DMS153 treated with DMSO at 0.1 percent for 48 hours (cell line): ENCODE results near the gene TMPRSS12.
"Not testable (repeated sequence)": the region's sequence is repeated elsewhere in the genome, so short reads cannot be mapped to it uniquely, and the experiment has no call there.

Experiments
- DNase-seq: peaks from one replicate; lab custom pipeline; 2025; ENCODE audit not compliant: unreplicated experiment; lab: John Stamatoyannopoulos, UW

The TMPRSS12 gene

DNA sequence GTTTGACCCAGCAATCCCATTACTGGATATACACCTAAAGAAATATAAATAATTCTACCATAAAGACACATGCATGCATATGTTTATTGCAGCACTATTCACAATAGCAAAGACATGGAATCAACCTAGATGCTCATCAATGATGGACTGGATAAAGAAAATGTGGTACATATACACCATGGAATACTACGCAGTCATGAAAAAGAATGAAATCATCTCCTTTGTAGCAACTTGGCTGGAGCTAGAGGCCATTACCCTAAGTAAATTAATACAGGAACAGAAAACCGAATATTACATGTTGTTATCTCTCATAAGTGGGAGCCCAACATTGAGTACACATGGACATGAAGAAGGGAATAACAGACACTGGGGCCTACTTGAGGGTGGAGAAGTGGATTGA lies 13.0 kb downstream of the TMPRSS12 start:
- DNase-seq: not testable (repeated sequence)

DNA sequence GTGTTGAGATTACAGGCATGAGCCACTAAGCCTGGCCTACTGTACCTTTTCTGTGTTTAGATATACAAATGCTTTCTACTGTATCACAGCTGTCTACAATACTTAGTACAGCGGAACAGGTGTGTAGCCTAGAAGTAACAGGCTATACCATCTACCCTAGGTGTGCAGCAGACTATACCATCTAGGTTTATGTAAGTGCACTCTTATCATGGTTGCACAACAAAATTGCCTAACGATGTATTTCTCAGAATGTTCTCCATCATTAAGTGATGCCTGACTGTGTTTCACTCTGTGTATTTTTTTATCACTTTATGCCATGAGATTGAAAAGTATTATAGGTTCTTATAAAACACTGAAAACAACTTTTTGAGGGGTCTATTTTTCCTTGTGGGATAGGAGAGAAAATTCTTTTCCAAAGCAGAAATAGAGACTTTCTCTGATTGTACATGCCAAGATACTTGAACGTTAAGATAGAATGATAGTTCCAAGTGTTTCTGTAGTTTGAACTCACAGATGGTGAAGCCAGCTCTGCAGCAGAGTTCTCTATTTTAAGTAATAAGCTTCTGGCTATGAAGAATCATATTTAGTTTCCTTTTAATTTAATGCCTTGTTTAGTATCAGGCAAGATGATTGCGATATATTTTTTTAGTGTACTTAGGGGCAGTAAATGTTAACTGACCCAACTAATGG lies 17.0 kb downstream of the TMPRSS12 start:
- no peak for DNase-seq

DNA sequence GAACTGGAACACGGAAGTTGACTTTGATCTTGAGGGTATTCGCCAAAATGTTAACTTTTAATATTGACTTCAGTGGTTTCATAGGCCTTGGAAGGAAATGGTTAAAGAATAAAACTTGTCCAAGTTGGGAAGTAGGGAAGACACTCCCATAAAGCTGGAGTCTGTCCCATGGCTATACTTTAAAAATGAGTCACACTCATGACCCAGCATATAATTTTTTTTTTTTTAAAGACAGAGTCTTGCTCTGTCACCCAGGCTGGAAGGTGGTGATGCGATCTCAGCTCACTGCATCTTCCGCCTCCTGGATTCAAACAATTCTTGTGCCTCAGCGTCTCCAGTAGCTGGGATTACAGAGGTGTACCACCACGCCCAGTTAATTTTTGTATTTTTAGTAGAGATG lies 19.6 kb downstream of the TMPRSS12 start:
- no peak for DNase-seq

DNA sequence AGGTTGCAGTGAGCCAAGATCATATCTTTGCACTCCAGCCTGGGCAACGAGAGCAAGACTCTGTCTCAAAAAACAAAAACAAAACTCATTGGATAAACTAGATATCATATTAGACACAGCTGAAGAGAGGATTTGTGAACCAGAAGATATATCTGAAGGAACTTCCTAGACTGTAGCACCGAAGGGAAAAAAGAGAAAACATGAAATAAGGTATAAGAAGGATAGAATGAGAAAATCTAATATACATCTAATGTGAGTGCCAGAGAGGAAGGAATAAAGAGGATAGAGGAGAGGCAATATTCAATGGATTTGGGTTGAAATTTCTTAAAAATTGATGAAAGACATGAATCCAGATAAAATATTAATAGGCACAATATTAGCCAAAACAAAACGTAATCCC lies 22.5 kb downstream of the TMPRSS12 start:
- DNase-seq: no peak

DNA sequence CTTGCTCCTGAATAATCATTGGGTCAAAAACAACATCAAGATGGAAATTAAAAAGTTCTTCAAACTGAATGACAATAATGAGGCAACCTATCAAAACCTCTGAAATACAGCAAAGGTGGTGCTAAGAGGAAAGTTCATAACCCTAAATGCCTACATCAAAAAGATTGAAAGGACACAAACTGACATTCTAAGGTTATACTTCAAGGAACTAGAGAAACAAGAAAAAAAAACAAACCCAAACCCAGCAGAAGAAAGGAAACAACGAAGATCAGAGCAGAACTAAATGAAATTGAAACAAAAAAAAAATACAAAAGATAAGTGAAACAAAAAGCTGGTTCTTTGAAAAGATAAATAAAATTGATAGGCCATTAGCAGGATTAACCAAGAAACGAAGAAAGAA lies 26.2 kb downstream of the TMPRSS12 start:
- not testable (repeated sequence) for DNase-seq

DNA sequence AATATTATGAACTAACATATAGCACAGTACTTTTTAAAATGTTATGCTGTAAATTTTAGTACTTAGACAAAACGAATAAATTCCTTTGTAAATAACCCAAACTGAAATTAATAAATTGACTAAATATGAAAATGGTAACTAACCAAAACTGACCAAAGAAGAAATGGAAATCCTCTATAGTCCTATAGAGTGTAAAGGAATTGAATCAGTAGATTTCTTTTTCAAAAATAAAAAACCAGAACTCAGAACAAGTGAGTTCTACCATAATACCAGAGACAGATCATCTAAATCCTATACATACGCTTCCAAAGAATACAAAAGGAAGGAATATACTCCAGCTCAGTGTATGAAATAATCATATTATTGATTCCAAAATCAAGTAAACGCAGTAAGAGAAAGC lies 39.8 kb downstream of the TMPRSS12 start:
- no peak for DNase-seq

DNA sequence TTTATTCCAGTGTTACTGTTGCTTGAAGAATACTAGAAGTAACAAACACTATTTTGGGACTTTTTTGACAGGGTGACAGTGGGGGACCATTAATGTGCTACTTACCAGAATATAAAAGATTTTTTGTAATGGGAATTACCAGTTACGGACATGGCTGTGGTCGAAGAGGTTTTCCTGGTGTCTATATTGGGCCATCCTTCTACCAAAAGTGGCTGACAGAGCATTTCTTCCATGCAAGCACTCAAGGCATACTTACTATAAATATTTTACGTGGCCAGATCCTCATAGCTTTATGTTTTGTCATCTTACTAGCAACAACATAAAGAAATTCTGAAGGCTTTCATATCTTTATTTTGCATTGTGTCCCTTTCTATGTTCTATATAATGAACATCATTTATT lies 44.5 kb downstream of the TMPRSS12 start:
- no peak for DNase-seq

DNA sequence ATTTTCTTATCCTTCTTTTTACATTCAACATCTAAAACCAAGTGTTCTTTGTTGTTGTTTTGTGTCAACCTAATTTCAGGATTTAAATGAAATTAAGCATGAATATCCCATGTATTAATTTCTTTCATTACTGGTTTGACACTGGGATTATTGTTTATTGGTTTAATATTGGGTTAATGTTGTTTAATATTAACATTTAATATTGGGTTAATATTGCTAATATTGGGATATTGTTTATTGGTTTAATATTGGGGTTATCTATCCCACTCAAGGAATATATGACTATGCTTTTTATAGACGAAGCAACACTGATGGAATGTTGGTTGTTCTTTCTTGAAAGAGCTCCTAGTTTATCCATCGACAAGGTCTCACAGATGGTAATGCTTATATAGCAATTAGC lies 45.9 kb downstream of the TMPRSS12 start:
- no peak for DNase-seq

DNA sequence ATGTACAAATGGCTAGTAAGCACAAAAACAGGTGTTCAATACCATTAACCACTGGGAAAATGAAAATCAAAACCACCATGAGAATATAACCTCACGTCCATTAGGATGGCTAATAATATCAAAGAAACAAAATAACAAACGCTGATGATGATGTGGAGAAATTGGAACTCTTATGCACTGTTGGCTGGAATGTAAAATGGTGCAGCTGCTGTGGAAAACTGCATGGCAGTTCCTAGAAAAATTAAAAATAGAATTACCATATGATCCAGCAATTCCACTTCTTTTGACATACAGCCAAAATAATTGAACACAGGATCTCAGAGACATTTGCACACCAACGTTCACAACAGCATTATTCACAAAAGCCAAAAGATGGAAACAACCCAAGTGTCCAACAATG lies 51.5 kb downstream of the TMPRSS12 start:
- DNase-seq: no peak

DNA sequence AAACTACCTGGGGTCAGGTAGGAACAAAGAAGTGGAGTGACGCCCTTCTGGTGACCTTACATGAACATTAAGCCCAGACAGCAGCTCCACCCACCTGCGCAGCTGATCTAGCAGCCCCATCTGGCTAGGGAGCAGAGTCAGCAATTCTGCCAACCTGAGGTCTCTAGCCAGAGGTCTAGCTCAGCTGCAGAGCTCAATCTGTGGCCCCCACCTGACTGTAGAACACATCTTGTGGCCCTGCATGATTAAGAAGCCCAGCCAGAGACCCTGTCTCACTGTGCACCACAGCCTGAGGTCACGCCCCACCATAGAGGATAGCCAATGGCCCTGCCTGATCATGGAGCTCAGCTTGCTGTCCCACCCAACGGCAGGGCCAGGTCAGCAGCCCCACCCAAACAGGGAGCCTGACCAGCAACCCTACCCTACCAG lies 59.0 kb downstream of the TMPRSS12 start:
- DNase-seq: no peak

DNA sequence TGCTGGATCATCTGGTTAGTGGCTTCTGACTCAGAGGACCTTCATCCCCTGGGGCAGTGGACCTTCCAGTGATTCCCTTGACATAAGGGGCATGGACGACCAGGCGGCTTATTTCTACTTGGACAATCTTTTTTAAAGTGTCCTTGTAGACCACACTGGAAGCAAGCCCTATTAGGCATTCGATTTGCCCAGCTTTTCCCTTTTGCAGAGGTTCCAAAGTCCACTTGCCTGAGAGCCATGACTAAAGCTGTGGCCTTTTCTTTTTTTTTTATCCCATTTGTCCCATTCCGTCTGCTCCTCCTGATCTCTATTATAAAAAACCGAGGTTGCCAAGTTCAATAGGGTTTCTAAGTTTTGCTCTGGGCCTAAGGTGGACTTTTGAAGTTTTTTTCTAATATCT lies 65.8 kb downstream of the TMPRSS12 start:
- DNase-seq: not testable (repeated sequence)

DNA sequence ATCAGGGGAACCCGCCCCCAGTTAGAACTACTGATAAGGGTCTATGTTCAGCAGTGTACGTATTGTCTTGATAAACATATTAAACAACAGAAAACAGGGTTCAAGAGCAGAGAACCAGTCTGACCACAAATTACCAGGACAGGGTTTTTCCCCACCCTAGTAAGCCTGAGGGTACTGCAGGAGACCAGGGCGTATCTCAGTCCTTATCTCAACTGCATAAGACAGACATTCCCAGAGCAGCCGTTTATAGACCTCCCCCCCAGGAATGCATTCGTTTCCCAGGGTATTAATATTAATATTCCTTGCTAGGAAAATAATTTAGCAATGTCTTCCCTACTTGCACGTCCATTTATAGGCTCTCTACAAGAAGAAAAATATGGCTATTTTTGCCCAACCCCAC lies 69.6 kb downstream of the TMPRSS12 start:
- DNase-seq: not testable (repeated sequence)

DNA sequence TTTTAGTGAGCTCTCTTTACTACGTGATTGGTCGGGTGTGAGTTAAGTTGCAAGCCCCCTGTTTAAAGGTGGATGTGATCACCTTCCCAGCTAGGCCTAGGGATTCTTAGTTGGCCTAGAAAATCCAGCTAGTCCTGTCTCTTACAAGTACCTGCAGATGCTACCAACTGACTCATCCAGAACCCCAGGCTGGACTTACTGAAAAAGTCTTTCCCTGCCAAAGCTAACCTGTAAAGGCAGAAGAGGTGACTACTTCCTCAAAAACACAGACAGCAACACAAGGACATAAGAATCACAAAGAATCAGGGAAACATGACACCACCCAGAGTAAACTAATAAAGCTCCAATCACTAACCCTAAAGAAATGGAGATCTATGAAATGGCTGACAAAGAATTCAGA lies 70.5 kb downstream of the TMPRSS12 start:
- no peak for DNase-seq

DNA sequence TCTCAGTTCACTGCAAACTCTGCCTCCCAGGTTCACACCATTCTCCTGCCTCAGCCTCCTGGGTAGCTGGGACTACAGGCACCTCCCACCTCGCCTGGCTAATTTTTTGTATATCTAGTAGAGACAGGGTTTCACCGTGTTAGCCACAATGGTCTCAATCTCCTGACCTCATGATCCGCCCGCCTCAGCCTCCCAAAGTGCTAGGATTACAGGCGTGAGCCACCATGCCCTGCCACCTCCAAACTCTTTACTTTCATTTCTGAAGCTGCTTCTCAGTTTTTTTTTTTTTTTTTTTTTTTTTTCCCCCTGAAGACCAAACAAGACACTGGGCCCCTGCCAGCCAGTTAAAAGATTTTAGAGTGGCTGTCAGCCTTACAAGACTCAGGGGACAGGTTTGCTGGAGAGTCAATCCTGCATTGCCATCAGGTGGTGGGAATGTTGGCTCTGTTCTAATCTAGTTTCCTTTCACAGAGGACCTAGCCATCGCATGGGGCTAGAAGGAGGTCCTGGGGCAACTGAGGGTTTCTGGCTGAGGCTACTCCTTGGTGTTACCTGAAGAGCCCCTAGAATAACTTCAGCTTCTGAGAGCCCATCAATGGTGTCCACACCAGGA lies 72.3 kb downstream of the TMPRSS12 start:
- no peak for DNase-seq

DNA sequence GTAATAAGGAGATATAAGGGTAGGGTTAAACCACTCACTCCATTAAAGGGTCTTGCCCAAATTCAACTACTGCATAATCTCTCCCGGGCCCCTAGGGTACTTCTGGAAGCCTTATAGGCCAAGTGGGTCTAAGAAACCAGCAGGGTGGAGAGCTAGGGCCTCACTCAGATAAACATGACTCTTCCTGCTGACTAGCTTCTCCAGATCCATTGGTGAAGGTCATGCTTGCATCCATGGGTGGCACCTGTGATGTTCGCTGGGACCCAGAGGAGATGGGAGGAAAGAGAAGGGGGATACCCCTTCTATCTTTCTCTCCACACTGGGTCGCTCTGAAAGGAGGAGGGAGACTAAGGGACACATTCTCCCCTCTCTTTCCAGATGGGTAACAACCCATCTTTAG lies 73.6 kb downstream of the TMPRSS12 start:
- DNase-seq: no peak

DNA sequence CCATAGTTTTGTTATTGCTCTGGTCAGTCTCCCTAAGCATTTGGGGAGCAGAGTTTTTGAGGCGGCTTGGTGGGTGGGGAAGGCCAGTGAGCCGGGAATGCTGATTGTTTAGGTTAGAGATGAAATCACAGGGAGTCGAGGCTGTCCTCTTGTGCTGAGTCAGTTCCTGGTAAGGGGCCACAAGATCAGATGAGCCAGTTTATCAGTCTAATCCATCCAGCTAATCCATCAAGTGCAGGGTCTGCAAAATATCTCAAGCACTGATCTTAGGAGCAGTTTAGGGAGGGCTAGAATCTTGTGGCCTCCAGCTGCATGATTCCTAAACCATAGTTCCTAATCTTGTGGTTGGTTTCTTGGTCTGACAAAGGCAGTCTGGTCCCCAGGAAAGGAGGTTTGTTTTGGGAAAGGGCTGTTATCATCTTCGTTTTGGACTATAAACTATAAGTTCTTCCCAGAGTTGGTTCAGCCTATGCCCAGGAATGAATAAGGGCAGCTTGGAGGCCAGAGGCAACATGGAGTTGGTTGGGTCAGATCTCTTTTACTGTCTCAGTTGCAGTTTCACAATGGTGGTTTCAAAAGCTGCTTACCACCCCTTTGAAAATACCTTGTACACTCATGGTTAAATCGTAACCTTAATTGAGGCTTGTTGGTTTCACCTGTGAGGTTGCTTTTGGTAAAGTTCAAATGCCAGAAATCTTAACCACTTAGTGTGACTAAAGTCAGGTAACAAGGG lies 76.0 kb downstream of the TMPRSS12 start:
- DNase-seq: no peak

DNA sequence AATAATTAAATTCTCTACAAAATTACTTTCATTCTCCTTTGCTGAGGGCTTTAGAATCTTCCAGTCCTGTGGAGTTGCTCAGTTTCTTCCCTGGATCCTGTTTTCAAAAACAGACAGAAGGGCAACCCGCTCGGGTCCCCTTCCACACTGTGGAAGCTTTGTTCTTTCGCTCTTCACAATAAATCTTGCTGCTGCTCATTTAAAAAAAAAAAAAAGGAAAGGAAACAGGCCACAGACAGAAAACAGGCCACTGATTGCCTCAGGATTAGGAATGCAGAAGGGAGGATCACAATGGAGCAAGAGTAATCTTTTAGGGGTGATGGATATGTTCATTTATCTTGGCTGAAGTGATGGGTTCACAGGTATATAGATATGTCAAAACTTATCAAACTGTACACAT lies 80.1 kb downstream of the TMPRSS12 start:
- DNase-seq: no peak

DNA sequence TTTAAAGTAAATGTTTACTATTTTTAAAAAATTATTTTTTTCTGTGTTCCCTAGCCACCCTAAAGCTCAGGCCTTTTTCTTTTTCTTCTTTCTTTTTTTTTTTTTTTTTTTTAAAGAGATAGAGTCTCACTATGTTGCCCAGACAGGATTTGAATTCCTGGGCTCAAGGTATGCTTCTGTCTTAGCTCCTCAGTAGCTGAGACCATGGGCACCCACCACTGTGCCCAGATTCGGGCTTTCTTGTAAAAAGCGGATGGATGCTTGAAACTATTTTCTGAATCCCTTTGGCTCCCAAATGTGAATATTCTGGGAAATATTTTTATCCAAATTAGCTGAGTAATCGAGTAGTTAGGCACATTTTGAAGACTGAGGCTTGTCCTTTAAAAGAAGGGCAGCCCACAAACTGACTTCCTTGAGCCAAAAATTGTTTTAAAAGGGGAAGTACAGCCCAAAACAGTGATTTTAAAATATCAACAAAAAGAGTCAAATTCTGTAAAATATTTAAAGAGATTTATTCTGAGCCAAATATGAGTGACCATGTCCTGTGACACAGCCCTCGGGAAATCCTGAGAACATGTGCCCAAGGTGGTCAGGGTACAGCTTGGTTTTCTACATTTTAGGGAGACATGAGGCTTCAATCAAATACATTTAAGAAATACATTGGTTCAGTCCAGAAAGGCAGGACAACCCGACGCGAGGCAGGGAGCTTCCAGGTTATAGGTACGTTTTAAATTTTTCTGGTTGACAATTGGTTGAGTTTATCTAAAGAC lies 80.8 kb downstream of the TMPRSS12 start:
- no peak for DNase-seq

DNA sequence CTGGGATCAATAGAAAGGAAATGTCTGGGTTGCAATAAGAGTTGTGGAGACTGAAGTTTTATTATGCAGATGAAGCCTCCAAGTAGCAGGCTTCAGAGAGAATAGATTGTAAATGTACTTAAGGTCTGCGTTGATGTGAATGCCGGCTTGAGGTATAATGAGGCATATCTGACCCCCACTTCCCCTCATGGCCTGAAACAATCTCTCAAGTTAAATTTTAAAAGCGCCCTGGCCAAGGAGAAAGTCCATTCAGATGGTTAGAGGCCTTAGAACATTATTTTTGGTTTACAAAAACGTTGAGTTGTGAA lies 81.4 kb downstream of the TMPRSS12 start:
- no peak for DNase-seq

DNA sequence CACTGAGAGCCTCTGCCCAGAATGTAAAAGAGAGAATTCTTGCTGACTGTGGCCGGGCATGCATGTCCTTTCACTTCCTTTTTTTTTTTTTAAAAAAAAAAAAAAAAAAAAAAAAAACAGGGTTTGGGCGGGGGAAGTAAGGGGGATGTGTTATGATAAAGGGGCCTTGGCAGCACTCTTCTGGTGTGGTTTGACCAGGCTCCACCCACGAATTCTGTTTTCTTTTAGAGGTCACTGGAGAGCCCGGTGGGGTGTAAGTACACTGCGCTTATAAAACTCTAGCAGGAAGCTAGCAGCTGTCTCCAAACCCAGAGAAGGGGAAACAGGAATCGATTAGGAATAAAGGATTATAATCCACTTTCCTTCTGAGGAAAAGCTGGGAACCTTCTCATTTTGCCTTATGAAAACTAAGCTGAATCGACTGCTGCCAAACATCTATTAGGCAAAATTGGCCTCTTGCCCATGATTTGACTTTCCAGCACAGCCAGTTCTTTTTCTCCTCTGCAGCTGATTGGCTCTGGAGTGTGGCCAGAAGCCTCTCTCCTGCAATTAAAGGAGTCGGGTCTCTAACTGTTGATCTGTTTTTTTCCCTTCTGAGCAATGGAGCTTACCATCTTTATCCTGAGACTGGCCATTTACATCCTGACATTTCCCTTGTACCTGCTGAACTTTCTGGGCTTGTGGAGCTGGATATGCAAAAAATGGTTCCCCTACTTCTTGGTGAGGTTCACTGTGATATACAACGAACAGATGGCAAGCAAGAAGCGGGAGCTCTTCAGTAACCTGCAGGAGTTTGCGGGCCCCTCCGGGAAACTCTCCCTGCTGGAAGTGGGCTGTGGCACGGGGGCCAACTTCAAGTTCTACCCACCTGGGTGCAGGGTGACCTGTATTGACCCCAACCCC lies 82.0 kb downstream of the TMPRSS12 start:
- DNase-seq: peak; percentile 93

DNA sequence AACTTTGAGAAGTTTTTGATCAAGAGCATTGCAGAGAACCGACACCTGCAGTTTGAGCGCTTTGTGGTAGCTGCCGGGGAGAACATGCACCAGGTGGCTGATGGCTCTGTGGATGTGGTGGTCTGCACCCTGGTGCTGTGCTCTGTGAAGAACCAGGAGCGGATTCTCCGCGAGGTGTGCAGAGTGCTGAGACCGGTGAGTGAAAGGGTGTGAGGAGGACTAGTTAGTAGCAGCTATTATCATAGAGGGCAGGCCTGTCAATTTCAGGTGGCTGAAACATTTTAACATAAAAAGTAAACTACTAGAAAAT lies 82.6 kb downstream of the TMPRSS12 start:
- DNase-seq: no peak
